ENCODE results near the gene CAVIN2.

DNA sequence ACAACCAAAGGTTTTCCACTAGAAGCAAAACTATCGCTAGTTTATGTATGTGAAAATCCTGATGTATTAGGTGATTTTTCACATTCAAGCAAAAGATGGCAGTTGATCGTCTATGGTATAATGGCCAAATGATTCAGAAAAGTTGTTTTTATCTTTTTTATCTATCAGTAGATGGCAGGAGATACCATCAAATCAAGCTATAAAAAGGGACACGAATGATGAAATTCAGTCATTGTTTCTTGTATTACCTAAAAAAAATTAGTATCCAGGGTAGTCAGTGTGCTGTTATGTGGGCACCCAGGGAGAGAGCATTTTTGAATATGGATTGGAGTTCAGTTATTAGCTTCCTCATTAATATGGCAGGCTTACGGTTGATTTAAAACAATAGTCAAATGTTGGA is 22.9 kb upstream of the CAVIN2 start:
- TF ChIP-seq POLR2A (IDR thresholded peaks at IDR 0.05) (no peak), CTCF (IDR thresholded peaks at IDR 0.05) (no peak)
